Right ventricle myocardium inferior (tissue), 1 donor: ENCODE results near the gene UBE2S. TPM values are rescaled to one million over a fixed set of nuclear protein-coding genes. Genes with fewer than 3 reads are reported as not detected.

Experiments
- ATAC-seq: fragments of 200-7000 bp; cut with Tn5 transposase; one replicate; pipeline ENCODE4 v1.9.1; 2020; ENCODE audit warnings: mild to moderate bottlenecking, moderate library complexity
- DNase-seq: peaks from one replicate; pipeline ENCODE4 v3.0.0; 2021; ENCODE audit errors: missing footprints
- intact Hi-C: fragments of 100-400 bp; cut with DNase I; formaldehyde crosslinking; loops from one replicate; pipeline ENCODE4 v1.11.0; 2022
- total RNA-seq: library from RNA; stranded (reverse); fragmentation: NEBNext Ultra II Directional; extraction: Animal tissue kit (Norgen Biotek cat#: 25700); gene quantifications from one replicate; pipeline ENCODE4 v1.2.1, GENCODE V29; 2021
- donor health status: DM: no; HTN: yes; CAD: no; lungs with severe emphysema.

The UBE2S gene
- total RNA-seq, 1 donor from 2014 or later = 31.2 TPM

- intact Hi-C loops = loop anchor here (10.0 kb wide), 1 partner anchor 217 kb away; the partner anchor contains the start of genes ZNF524 and ZNF865
- no peak for DNase-seq
- no peak for ATAC-seq
Observed at GRCh38 chr19:55387736-55388497, 19.7 kb downstream of the UBE2S start.

GRCh38 chr19:55386493-55386971 is 21.1 kb downstream of the UBE2S start:
- intact Hi-C loops = loop anchor here (10.0 kb wide), 1 partner anchor 218 kb away; the partner anchor contains the start of genes ZNF524 and ZNF865
- ATAC-seq = no peak
- DNase-seq = no peak

GRCh38 chr19:55385724-55386492 is 21.7 kb downstream of the UBE2S start, which contains the start of gene RPL28:
RPL28 (plus strand) TSS chr19:55385932; CDS start chr19:55386358, 426 bp downstream.
- peak; percentile 98 for DNase-seq

DNA sequence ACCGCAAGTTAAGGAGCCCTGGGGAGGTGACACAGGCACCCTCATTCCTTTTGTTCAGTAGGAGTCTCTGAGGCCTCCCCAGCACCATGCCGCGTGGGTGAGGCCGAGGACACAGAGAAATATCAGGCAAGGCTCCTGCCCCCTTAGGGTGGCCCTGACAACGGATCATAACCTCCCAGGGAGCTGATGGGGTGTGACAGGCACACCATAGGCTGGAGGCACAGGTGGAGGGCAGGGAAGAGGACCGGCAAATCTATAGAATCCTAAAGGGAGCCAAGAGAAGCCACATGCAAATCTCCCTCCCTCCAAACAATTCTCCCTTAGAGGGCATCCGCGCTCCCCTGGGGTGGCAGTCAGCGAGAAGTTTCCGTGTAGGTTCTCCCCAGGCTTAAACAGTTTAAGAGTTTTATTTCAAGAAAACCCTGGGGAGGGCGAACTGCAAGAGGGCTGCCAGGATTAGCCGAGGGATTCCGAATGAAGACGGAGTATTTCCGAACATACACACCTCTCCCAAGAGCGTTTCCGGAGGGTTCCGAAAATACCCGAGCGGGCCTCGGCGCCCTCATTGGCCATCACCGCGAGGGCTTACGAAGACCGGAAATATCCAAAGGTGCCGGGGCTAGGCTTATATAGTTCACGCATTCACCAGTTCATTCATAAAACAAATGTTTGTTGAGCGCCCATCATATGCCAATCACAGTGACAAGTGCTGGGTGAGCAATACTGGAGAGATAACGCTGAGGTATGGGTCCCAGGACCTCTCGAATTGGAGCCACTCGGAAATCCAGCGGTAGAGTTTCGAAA is 22.5 kb downstream of the UBE2S start:
- ATAC-seq (peak; percentile 92), DNase-seq (peak; percentile 97)
- intact Hi-C loops = loop anchor here (1.0 to 10.0 kb wide), 4 partner anchors 46 to 220 kb away; partner anchors contain the start of genes ISOC2, KMT5C, ZNF524 and ZNF865

More at GRCh38 chr19:55385724-55386492, 21.7 kb downstream of the UBE2S start, which contains the start of gene RPL28:
- intact Hi-C loops = loop anchor here (1.0 to 10.0 kb wide), 4 partner anchors 47 to 219 kb away; partner anchors contain the start of genes ISOC2, KMT5C, ZNF524 and ZNF865
- peak; percentile 92 for ATAC-seq

DNA sequence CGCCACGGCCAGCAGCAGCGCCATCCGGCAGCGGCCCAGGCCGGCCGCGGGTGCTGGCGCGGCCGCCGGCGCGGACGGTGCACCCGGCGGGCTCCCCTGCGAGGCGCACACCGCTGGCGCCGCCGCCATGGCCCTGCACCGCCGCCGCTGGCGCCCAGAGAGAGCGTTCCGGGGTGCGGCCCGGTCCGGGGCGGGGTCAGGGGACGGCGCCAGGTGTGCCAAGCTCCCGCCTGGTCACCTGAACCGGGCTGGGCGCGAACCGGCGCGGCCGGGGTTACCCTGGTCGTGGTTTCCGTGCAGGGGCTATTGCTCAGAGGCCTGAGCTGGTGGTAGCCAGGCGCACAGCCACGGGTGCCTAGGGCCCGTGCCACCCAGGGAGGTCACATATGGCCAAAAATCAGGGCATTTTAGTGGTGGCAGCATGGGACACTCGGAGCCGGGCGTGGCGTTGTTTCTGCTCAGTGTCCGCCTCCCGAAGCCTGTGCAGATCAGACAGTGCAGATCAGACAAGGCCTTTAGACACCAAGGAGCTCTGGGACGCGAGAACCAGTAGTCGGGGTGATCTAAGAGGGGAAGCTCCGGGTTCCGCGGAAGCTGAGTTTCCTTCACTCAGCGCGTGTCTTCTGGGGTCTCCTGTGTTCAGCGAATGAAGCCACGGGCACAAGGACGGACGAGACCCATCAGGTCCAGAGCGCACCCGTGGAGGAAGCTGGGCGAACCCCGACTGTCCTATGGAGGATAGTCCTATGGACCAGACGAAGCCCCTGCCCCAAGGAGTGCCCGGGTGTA is 23.3 kb downstream of the UBE2S start, which contains the start of gene TMEM238:
TMEM238 (minus strand) TSS at position 162 of the 789 bp plus-strand sequence; CDS start at position 129, 33 bp downstream.
- intact Hi-C loops = loop anchor here (2.0 to 10.0 kb wide), 2 partner anchors 84 to 220 kb away; partner anchors contain the start of genes ZNF524 and ZNF865
- no peak for ATAC-seq
- no peak for DNase-seq

DNA sequence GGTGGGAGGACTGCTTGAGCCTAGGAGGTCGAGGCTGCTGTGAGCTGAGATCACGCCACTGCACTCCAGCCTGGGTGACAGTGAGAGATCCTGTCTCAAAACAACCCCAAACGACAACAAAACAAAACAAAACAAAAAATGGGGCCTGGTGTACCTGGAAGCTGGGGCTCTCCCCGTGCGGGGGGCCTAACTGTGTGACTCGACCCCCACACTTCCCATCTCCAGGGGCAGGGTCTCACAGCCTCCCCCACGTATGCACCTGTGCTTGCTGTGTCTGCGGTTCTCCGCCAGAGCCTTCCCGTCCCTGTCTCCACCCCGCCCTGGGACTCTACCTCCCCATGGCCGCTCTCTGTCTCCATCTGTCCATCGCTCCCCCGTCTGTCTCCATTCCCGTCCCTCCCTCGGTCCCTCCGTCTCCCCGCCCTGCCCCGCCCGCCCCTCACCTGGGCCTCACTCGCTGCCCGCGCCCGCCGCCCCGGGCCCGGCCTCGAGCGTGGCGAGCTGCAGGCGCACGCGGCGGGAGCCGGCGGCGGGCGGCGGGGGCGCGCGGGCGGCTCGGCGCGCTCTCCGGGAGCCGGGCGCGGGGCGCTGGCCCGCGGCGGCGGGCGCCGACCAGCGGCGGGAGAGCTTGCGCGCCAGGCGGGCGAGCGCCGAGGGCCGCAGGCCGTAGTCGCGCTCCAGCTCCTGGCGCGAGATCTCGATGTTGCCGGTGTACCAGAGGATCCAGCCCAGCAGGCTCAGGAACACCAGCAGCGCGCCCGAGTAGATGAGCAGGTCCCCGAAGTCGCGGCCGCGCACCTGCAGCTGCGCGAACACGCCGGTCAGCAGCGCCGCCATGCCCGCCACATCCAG is 24.1 kb downstream of the UBE2S start:
- ATAC-seq (no peak), DNase-seq (peak; percentile 79)
- intact Hi-C loops = loop anchor here (2.0 to 10.0 kb wide), 2 partner anchors 83 to 221 kb away; partner anchors contain the start of genes ZNF524 and ZNF865

- intact Hi-C loops = loop anchor here (10.0 kb wide), 1 partner anchor 222 kb away; the partner anchor contains the start of genes ZNF524 and ZNF865
- no peak for DNase-seq
- no peak for ATAC-seq
Observed at GRCh38 chr19:55382522-55383054, 25.0 kb downstream of the UBE2S start.

DNA sequence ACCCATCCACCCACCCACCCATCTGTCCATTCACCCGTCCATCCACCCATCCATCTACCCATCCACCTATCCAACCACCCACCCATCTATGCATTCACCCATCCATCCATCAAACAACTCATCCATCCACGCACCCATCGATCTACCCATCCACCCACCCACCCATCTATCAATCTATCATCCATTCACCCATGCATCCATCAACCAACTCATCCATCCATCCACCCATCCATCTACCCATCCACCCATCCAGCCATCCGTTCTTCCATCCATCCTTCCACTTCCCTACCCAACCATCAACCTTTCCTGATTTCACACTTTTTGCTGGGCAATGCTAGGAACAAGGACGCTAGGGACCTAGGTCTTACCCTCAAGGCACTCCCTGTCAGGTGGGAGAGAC is 25.6 kb downstream of the UBE2S start:
- no peak for ATAC-seq
- no peak for DNase-seq
- intact Hi-C loops = loop anchor here (10.0 kb wide), 1 partner anchor 223 kb away; the partner anchor contains the start of genes ZNF524 and ZNF865

DNA sequence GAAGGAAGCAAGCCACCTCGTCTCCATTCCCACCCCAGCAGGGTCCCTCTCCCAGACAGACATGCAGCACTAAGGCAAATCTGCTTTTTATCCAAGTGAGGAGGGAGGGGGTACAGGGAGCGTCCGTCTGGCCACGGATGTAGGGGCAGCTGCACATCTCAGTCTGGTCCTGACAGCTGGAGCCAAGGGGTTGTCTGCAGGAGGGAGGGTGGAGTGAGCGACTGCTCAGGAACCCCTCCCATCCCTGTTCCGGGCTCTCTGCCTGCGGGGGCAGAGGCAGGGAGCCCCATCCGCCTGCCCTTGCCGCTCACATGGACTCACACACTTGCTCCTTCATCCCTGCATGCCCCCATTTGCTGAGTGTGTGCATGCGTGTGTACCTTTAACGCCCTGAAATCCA is 28.4 kb downstream of the UBE2S start:
- intact Hi-C loops = no loop called here
- no peak for DNase-seq
- no peak for ATAC-seq

- intact Hi-C loops = no loop called here
- ATAC-seq (no peak), DNase-seq (peak; percentile 78)
Observed at GRCh38 chr19:55377356-55378131, 30.0 kb downstream of the UBE2S start.

GRCh38 chr19:55376241-55376933 is 31.2 kb downstream of the UBE2S start, which contains the start of gene TMEM190:
TMEM190 (plus strand) TSS chr19:55376826; CDS start chr19:55376854, 28 bp downstream.
- intact Hi-C loops = no loop called here
- DNase-seq (no peak), ATAC-seq (no peak)

GRCh38 chr19:55373993-55374757 is 33.4 kb downstream of the UBE2S start:
- DNase-seq (no peak), ATAC-seq (no peak)
- intact Hi-C loops = no loop called here

GRCh38 chr19:55373306-55373992 is 34.1 kb downstream of the UBE2S start:
- DNase-seq = no peak
- intact Hi-C loops = no loop called here
- no peak for ATAC-seq
